CMK (cell line): ENCODE data around the gene SGPP1.
"Not testable (repeated sequence)": the region's sequence is repeated elsewhere in the genome, so short reads cannot be mapped to it uniquely, and the experiment has no call there.

Experiments used
- DNase-seq: peaks from one replicate; pipeline ENCODE4 v3.0.0-alpha.2; 2010; ENCODE audit warnings: low read depth

Gene SGPP1

GRCh38 chr14:63638493-63638892, 89.4 kb downstream of the SGPP1 start:
- no peak for DNase-seq

- not testable (repeated sequence) for DNase-seq
Observed at GRCh38 chr14:63636094-63636635, 91.7 kb downstream of the SGPP1 start.
